OCI-LY7 (cell line): ENCODE data around the gene PLCL2. TPM values are rescaled to one million over a fixed set of nuclear protein-coding genes. Genes with fewer than 3 reads are reported as not detected.
"Not testable (repeated sequence)": the region's sequence is repeated elsewhere in the genome, so short reads cannot be mapped to it uniquely, and the experiment has no call there.

ENCODE experiments used
- BruUV-seq: library from RNA; stranded (reverse); fragments of 400-500 nt; replicated peaks from 2 replicates; lab custom pipeline; 2021; lab: Mats Ljungman, UMichigan
- CTCF ChIA-PET: fragments of 300-600 bp; sonication (Branson Sonifier 250); formaldehyde crosslinking; loops from one replicate; lab custom pipeline; 2022; ENCODE audit warnings: antibody characterized with exemption; ENCODE audit not compliant: unreplicated experiment; lab: Charles Lee
- POLR2A ChIA-PET: fragments of 300-600 bp; sonication (Branson Sonifier 250); formaldehyde crosslinking; loops from one replicate; lab custom pipeline; 2022; ENCODE audit warnings: antibody characterized with exemption; lab: Charles Lee
- DNase-seq: peaks from one replicate; pipeline ENCODE4 v3.0.0-alpha.2; 2015; ENCODE audit warnings: low spot score
- H2AFZ ChIP-seq: fragments of 200-600 bp; sonication (generic), shearing (Covaris generic); 2 replicates; pipeline ENCODE4 v1.6.1; 2014; ENCODE audit warnings: mild to moderate bottlenecking, antibody characterized with exemption, low read length, moderate library complexity
- H3K27ac ChIP-seq: fragments of 200-600 bp; sonication (generic); 2 replicates; pipeline ENCODE4 v1.5.1; 2014; ENCODE audit warnings: mixed run types, low read depth, mild to moderate bottlenecking, moderate library complexity, low read length, inconsistent platforms; ENCODE audit not compliant: poor library complexity, severe bottlenecking
- H3K36me3 ChIP-seq: fragments of 200-600 bp; sonication (generic); 2 replicates; pipeline ENCODE4 v1.6.1; 2014; ENCODE audit warnings: mild to moderate bottlenecking, antibody characterized with exemption, low read length, moderate library complexity, mixed read lengths; ENCODE audit not compliant: insufficient read depth
- H3K4me1 ChIP-seq: fragments of 200-600 bp; sonication (generic); 2 replicates; pipeline ENCODE4 v1.5.1; 2014; ENCODE audit warnings: mild to moderate bottlenecking, low read length; ENCODE audit not compliant: insufficient read depth, poor library complexity, severe bottlenecking
- H3K4me2 ChIP-seq: fragments of 200-600 bp; sonication (generic); 2 replicates; pipeline ENCODE4 v1.6.1; 2014; ENCODE audit warnings: mild to moderate bottlenecking, low read length
- H3K4me3 ChIP-seq: fragments of 200-600 bp; sonication (generic); 2 replicates; pipeline ENCODE4 v1.5.1; 2014; ENCODE audit warnings: mild to moderate bottlenecking, low read depth, low read length; ENCODE audit not compliant: poor library complexity, severe bottlenecking
- H3K79me2 ChIP-seq: fragments of 200-600 bp; sonication (generic); 2 replicates; pipeline ENCODE4 v1.6.1; 2016; ENCODE audit warnings: low read depth, mild to moderate bottlenecking, low read length, moderate library complexity, mixed read lengths; ENCODE audit not compliant: insufficient read depth
- H3K9me2 ChIP-seq: fragments of 200-600 bp; sonication (generic); 2 replicates; pipeline ENCODE4 v1.6.1; 2016; ENCODE audit warnings: mild to moderate bottlenecking, low read length, mixed read lengths; ENCODE audit not compliant: insufficient read depth
- H3K9me3 ChIP-seq: fragments of 200-600 bp; sonication (generic); 2 replicates; pipeline ENCODE4 v1.6.1; 2014; ENCODE audit warnings: mild to moderate bottlenecking, mixed run types, low read length, mixed read lengths
- H4K20me1 ChIP-seq: fragments of 200-600 bp; sonication (generic); 2 replicates; pipeline ENCODE4 v1.6.1; 2014; ENCODE audit warnings: mild to moderate bottlenecking, antibody characterized with exemption, low read length, moderate library complexity, mixed read lengths; ENCODE audit not compliant: insufficient read depth
- EZH2phosphoT487 ChIP-seq: fragments of 200-600 bp; sonication (generic); IDR thresholded peaks from 2 replicates; pipeline ENCODE4 v1.6.1; 2018; ENCODE audit warnings: low read depth, borderline replicate concordance, mild to moderate bottlenecking, mixed run types, antibody characterized with exemption, low read length, moderate library complexity, mixed read lengths
- intact Hi-C: fragments of 100-400 bp; cut with micrococcal nuclease; formaldehyde crosslinking; loops from one replicate; pipeline ENCODE4 v1.10.0; 2022; ENCODE audit not compliant: unreplicated experiment
- total RNA-seq, 2 experiments: library from RNA; depleted of rRNA in 1 of 2; stranded (reverse); fragments of >200 nt in 1 of 2; shearing (Covaris generic) in 1 of 2; gene quantifications; 2 replicates each; pipeline ENCODE4 v1.2.3, GENCODE V29; 2014 to 2022
- TF ChIP-seq, protein P1 (sequence below): fragments of 200-600 bp; sonication (generic); conservative IDR thresholded peaks from 2 replicates; pipeline ENCODE4 v1.5.1; 2014; ENCODE audit warnings: mild to moderate bottlenecking, antibody characterized with exemption, low read length, moderate library complexity, mixed read lengths

Gene PLCL2
- total RNA-seq, 2 experiments from 2014 or later, result 34.1 to 41.6 TPM

DNA sequence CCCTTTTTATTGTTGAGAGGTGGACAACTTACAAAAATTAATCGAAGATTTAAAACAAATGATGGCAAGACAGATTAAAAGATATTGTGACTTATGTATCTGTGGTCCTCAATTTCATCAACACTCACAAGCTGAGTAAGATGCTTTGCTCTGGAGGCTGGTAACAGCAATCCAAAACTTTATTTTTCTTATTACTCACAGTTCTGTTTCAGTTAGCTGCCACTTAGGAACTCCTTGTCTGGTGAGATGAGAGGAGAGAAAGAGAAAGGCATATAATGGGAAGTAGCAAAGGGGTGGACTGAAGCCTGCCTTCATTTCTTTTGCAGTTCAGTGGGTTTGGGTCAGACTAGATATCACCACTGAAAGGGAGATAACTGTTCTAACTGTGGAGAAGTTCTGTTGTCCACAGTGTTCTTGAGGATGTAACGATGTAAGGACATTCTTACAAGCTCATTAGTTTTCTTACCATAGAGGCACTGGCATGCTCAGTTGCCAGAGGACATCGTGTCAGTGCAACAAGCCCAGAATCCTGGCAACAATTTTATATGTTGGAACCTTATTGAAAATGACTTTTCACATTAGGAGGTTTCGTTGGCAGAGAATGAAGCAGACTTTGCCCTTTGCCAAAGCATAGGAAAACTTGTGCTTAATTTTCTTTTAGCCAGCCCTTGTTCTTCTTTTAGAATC, 93.6 kb downstream of the PLCL2 start:
- H3K27ac ChIP-seq, result no peak overlapping the region
- DNase-seq, result no peak
- peaks cover 14% of the 10 kb centered on the region; the same call in 1 of the 2 replicates for H3K79me2 ChIP-seq
- no peak overlapping the region for H3K4me3 ChIP-seq
- no peaks in the 10 kb centered on the region for H3K9me3 ChIP-seq
- no peaks in the 10 kb centered on the region for H3K36me3 ChIP-seq
- POLR2A ChIA-PET, result no interaction called here
- no peak for TF ChIP-seq EZH2phosphoT487
- TF ChIP-seq, protein P1, sequence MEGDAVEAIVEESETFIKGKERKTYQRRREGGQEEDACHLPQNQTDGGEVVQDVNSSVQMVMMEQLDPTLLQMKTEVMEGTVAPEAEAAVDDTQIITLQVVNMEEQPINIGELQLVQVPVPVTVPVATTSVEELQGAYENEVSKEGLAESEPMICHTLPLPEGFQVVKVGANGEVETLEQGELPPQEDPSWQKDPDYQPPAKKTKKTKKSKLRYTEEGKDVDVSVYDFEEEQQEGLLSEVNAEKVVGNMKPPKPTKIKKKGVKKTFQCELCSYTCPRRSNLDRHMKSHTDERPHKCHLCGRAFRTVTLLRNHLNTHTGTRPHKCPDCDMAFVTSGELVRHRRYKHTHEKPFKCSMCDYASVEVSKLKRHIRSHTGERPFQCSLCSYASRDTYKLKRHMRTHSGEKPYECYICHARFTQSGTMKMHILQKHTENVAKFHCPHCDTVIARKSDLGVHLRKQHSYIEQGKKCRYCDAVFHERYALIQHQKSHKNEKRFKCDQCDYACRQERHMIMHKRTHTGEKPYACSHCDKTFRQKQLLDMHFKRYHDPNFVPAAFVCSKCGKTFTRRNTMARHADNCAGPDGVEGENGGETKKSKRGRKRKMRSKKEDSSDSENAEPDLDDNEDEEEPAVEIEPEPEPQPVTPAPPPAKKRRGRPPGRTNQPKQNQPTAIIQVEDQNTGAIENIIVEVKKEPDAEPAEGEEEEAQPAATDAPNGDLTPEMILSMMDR, result no peak
- no peaks in the 10 kb centered on the region for H4K20me1 ChIP-seq
- BruUV-seq, result no TSS peak
- no peak overlapping the region for H2AFZ ChIP-seq
- CTCF ChIA-PET, result no interaction called here
- H3K9me2 ChIP-seq, result no peaks in the 10 kb centered on the region
- no peak overlapping the region for H3K4me2 ChIP-seq
- intact Hi-C loops, result no loop called here
- H3K4me1 ChIP-seq, result no peaks in the 10 kb centered on the region

DNA sequence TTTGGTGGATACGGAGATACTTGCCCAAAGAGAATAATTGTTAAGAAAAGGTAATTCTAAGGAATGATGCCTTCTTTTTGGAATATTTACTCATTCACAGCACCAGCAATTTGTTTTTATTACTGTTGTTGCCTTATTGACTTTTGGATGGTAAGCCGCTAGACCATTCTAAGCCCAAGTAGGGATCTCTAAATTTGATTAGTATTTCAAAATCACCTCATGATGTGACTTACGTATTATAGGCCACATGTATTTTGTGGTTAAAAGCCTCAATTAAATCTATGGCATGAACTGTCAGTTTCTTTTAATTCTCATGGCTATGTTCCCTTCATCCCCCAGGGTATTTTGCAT, 94.1 kb downstream of the PLCL2 start:
- H3K4me1 ChIP-seq, result no peaks in the 10 kb centered on the region
- H3K9me3 ChIP-seq, result no peaks in the 10 kb centered on the region
- ChIA-PET CTCF (no interaction called here), POLR2A (no interaction called here)
- no TSS peak for BruUV-seq
- no peak overlapping the region for H3K4me2 ChIP-seq
- H3K36me3 ChIP-seq, result no peaks in the 10 kb centered on the region
- H3K79me2 ChIP-seq, result peaks cover 10% of the 10 kb centered on the region; the same call in 1 of the 2 replicates
- no peak overlapping the region for H3K4me3 ChIP-seq
- intact Hi-C loops, result no loop called here
- H2AFZ ChIP-seq, result no peak overlapping the region
- no peaks in the 10 kb centered on the region for H3K9me2 ChIP-seq
- DNase-seq, result no peak
- no peaks in the 10 kb centered on the region for H4K20me1 ChIP-seq
- H3K27ac ChIP-seq, result no peak overlapping the region
- no peak for TF ChIP-seq EZH2phosphoT487
- TF ChIP-seq, protein P1, result no peak

GRCh38 chr3:16979769-16980515, 95.2 kb downstream of the PLCL2 start:
- intact Hi-C loops, H3K27ac ChIP-seq, H3K9me3 ChIP-seq, H3K36me3 ChIP-seq, POLR2A ChIA-PET, DNase-seq, CTCF ChIA-PET, H3K4me3 ChIP-seq, H3K4me1 ChIP-seq, H2AFZ ChIP-seq, H3K4me2 ChIP-seq, H3K9me2 ChIP-seq, BruUV-seq, H4K20me1 ChIP-seq: not testable (repeated sequence)
- H3K79me2 ChIP-seq, result peaks cover 10% of the 10 kb centered on the region; the same call in 1 of the 2 replicates

DNA sequence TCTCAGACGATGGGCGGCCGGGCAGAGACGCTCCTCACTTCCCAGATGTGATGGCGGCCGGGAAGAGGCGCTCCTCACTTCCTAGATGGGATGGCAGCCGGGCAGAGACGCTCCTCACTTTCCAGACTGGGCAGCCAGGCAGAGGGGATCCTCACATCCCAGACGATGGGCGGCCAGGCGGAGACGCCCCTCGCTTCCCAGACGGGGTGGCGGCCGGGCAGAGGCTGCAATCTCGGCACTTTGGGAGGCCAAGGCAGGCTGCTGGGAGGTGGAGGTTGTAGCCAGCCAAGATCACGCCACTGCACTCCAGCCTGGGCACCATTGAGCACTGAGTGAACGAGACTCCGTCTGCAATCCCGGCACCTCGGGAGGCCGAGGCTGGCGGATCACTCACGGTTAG, 95.8 kb downstream of the PLCL2 start:
- H3K4me2 ChIP-seq, H4K20me1 ChIP-seq, POLR2A ChIA-PET, H3K79me2 ChIP-seq, H3K9me3 ChIP-seq, H2AFZ ChIP-seq, BruUV-seq, H3K27ac ChIP-seq, DNase-seq, CTCF ChIA-PET, intact Hi-C loops, H3K4me3 ChIP-seq, H3K36me3 ChIP-seq, H3K4me1 ChIP-seq, H3K9me2 ChIP-seq: not testable (repeated sequence)
